GM20000 (cell line): ENCODE results near the gene RNF181.

Experiments used
- DNase-seq: peaks from one replicate; pipeline ENCODE4 v3.0.0; 2012; ENCODE audit warnings: low spot score
- TF ChIP-seq, protein P1 (sequence below): IDR thresholded peaks from 2 replicates; pipeline ENCODE4 v1.5.1; 2012; ENCODE audit warnings: mild to moderate bottlenecking, control low read depth; ENCODE audit errors: extremely low read depth, missing control alignments

The RNF181 gene

DNA sequence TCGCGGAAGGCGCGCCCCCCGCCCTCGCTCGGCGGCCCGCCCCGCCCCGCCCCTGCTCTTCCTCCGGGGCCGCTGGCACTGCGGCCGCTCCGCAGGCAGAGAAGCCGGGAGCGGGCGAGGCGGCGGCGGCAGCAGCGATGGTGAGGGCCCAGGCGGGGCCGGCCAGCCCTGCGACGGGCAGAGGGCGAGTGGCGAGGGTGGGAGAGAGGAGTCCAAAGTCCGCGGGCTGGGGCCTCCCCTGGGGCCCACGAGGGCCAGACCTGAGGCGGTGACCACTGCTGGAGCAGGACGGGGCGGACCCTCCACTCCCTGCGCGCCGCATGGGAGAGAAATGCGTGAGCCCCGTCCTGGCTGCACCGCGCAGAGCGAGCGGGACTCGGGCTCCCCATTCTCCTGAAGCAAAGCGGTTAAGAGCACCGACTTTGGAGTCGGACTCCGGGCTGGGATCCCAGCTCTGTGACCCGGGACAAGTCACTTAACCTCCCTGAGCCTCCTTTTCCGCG, 11.1 kb upstream of the RNF181 start, which contains the start of gene VAMP5:
VAMP5 (plus strand) TSS at position 78 of the 503 bp plus-strand sequence; CDS start at position 138, 60 bp downstream.
- peak; percentile 88 for DNase-seq
- TF ChIP-seq, protein P1, sequence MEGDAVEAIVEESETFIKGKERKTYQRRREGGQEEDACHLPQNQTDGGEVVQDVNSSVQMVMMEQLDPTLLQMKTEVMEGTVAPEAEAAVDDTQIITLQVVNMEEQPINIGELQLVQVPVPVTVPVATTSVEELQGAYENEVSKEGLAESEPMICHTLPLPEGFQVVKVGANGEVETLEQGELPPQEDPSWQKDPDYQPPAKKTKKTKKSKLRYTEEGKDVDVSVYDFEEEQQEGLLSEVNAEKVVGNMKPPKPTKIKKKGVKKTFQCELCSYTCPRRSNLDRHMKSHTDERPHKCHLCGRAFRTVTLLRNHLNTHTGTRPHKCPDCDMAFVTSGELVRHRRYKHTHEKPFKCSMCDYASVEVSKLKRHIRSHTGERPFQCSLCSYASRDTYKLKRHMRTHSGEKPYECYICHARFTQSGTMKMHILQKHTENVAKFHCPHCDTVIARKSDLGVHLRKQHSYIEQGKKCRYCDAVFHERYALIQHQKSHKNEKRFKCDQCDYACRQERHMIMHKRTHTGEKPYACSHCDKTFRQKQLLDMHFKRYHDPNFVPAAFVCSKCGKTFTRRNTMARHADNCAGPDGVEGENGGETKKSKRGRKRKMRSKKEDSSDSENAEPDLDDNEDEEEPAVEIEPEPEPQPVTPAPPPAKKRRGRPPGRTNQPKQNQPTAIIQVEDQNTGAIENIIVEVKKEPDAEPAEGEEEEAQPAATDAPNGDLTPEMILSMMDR = no peak

DNA sequence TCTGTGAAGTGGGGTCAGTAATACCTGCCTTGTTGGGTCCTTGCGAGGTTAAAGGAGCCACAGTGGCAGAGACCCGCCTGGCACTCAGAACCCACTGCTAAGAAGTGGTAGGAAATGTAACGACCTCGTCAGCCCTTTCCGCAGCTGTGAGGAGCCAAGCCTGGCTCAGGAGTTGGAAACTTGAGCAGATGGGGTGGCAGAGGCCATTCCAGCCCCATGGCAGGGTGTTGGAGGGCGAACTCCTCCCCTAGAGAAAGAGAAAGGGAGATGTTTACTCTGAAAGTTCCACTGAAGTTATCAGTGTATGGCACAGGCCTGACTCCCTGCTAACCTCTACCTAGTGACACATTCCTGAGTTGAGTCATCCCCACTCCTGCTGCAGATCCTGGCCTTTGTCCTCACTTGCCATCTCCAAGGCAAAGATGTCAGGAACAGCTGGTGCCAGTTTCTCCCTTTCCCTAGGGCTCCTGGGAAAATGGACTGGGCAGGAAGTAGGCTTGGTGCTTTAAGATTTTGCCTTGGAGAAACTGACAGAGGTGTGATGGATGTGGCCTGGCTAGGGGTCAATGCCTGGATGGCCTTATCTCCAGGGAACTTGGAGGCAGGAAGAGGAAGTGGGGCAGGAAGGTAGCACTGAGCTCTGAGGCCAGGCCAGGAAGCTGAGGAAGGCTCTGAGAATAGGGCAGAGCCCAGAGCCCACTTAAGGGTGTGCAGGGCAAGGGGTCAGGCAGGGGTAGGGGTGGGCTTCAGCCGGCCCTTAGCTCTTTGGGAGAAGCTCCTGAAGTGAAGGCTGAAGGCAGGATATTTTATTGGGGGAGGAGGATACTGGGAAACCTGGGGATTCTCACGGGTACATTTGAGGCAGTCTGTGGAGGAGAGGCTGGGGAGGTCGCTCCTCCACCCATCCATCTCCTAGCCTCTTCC, 10.4 kb upstream of the RNF181 start:
- DNase-seq = peak; percentile 61

DNA sequence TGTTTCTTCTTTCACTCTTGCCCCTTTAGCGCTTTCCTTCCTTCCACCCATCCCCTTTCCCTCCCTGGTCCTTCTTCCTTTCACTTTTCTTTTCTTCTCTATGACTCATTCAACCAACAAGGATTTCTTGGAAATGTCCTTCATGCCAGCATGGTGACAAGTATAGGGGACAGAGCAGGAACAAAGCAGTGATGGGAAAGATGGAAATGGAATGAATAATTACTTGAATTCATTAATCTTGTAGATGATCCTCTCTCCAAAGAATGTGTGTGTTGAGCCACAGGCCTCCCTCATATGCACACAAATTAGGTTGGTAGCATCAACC, 9.8 kb upstream of the RNF181 start:
- DNase-seq = no peak

More for the DNA sequence above, 10.4 kb upstream of the RNF181 start:
- TF ChIP-seq, protein P1 = no peak

DNA sequence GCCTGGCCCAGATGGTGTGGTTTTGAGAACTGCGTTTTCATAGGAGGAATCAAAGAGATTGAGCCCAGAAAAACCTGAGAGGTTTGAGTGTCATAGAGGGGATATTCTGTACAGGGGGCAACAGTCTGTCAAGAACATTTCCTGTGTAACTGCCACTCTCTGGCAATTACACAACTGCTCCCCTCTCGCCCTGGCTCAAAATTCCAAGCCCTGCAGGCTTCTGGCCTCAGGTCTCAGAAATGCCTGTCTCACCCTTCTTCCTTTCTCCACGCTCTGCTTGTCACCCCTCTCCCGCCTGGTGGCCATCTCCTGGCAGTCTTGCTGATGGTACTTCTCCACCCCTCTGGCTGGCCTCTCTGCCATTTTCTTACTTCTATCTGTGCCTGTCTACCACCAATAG, 7.3 kb upstream of the RNF181 start:
- DNase-seq = no peak
- TF ChIP-seq, protein P1 = no peak

More for the DNA sequence above, 9.8 kb upstream of the RNF181 start:
- TF ChIP-seq, protein P1 = no peak

- DNase-seq = no peak
- TF ChIP-seq, protein P1 = no peak
Measured at GRCh38 chr2:85588645-85589044, 6.9 kb upstream of the RNF181 start.

DNA sequence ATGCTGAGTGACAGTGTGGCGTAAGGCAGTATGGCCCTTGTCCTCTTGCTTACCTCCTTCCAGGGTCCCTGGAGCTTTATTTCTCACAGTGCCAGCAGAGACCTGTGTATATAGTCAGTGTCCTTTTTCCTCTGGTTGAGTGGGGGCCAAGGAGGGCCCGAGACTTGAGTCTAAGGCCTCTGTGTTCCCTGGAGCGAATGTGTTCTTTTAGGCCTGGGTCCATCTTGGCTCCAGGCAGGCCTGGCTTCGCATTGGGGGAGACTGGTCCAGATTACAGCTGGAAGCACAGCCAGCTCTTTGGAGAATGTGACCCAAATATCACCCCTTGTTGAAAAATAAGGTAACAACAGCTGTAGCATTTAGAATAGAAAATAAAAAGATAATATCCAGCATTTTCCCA, 6.4 kb upstream of the RNF181 start:
- TF ChIP-seq, protein P1 = no peak
- DNase-seq = no peak
